ENCODE data around the gene RTN4.

GRCh38 chr2:54983345-54984220 is 66.7 kb downstream of the RTN4 start:
- TF ChIP-seq EP300 (IDR thresholded peaks at IDR 0.05; ENCODE audit: borderline replicate concordance) (no peak), CEBPB (IDR thresholded peaks at IDR 0.05) (no peak), TCF12 (IDR thresholded peaks at IDR 0.05; ENCODE audit: low read depth) (no peak), FOXM1 (IDR thresholded peaks at IDR 0.05; ENCODE audit: borderline replicate concordance, low read depth) (no peak), CREB1 (IDR thresholded peaks at IDR 0.05; ENCODE audit: low read depth) (no peak), YY1 (IDR thresholded peaks at IDR 0.05; ENCODE audit: low read depth) (no peak), ZBTB7A (IDR thresholded peaks at IDR 0.05; ENCODE audit: low read depth) (no peak), RAD21 (IDR thresholded peaks at IDR 0.05; ENCODE audit: low read depth) (no peak), USF1 (IDR thresholded peaks at IDR 0.05) (no peak)
- TF ChIP-seq, protein P1, sequence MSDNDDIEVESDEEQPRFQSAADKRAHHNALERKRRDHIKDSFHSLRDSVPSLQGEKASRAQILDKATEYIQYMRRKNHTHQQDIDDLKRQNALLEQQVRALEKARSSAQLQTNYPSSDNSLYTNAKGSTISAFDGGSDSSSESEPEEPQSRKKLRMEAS (IDR thresholded peaks at IDR 0.05), result no peak
- TF ChIP-seq, protein P2, sequence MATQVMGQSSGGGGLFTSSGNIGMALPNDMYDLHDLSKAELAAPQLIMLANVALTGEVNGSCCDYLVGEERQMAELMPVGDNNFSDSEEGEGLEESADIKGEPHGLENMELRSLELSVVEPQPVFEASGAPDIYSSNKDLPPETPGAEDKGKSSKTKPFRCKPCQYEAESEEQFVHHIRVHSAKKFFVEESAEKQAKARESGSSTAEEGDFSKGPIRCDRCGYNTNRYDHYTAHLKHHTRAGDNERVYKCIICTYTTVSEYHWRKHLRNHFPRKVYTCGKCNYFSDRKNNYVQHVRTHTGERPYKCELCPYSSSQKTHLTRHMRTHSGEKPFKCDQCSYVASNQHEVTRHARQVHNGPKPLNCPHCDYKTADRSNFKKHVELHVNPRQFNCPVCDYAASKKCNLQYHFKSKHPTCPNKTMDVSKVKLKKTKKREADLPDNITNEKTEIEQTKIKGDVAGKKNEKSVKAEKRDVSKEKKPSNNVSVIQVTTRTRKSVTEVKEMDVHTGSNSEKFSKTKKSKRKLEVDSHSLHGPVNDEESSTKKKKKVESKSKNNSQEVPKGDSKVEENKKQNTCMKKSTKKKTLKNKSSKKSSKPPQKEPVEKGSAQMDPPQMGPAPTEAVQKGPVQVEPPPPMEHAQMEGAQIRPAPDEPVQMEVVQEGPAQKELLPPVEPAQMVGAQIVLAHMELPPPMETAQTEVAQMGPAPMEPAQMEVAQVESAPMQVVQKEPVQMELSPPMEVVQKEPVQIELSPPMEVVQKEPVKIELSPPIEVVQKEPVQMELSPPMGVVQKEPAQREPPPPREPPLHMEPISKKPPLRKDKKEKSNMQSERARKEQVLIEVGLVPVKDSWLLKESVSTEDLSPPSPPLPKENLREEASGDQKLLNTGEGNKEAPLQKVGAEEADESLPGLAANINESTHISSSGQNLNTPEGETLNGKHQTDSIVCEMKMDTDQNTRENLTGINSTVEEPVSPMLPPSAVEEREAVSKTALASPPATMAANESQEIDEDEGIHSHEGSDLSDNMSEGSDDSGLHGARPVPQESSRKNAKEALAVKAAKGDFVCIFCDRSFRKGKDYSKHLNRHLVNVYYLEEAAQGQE (IDR thresholded peaks at IDR 0.05; ENCODE audit: low read depth), result no peak
